ENCODE results near the gene CXCL3.

GRCh38 chr4:74037076-74037955, 1.2 kb downstream of the CXCL3 start:
- TF ChIP-seq, protein P1, sequence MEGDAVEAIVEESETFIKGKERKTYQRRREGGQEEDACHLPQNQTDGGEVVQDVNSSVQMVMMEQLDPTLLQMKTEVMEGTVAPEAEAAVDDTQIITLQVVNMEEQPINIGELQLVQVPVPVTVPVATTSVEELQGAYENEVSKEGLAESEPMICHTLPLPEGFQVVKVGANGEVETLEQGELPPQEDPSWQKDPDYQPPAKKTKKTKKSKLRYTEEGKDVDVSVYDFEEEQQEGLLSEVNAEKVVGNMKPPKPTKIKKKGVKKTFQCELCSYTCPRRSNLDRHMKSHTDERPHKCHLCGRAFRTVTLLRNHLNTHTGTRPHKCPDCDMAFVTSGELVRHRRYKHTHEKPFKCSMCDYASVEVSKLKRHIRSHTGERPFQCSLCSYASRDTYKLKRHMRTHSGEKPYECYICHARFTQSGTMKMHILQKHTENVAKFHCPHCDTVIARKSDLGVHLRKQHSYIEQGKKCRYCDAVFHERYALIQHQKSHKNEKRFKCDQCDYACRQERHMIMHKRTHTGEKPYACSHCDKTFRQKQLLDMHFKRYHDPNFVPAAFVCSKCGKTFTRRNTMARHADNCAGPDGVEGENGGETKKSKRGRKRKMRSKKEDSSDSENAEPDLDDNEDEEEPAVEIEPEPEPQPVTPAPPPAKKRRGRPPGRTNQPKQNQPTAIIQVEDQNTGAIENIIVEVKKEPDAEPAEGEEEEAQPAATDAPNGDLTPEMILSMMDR (conservative IDR thresholded peaks at IDR 0.05), result no peak
- no peak for TF ChIP-seq ZFX (IDR thresholded peaks at IDR 0.05)
